CD4-positive, alpha-beta memory T cell (primary cell): ENCODE results near the gene CAMKK1. TPM values are rescaled to one million over a fixed set of nuclear protein-coding genes. Genes with fewer than 3 reads are reported as not detected.
"Not testable (repeated sequence)": the region's sequence is repeated elsewhere in the genome, so short reads cannot be mapped to it uniquely, and the experiment has no call there.

Source experiments
- CTCF ChIA-PET: fragments of 350-600 bp; sonication (Branson Sonifier 250); formaldehyde crosslinking; loops from one replicate; lab custom pipeline; 2021; ENCODE audit warnings: inconsistent platforms; ENCODE audit not compliant: partially characterized antibody; lab: Charles Lee
- POLR2A ChIA-PET: fragments of 350-600 bp; sonication (Branson Sonifier 250); formaldehyde crosslinking; loops from one replicate; lab custom pipeline; 2021; ENCODE audit not compliant: partially characterized antibody; lab: Charles Lee
- DNase-seq, 5 donors: peaks; one replicate each; pipeline versions ENCODE4 v3.0.0 to v3.0.0-alpha.2; 2020 to 2022; ENCODE audit warnings: mixed read lengths in 1 of 5
- H3K27ac ChIP-seq: one replicate; pipeline ENCODE4 v1.7.0; 2013; ENCODE audit warnings: low read depth, low read length
- H3K27me3 ChIP-seq: 2 replicates; pipeline ENCODE4 v1.7.0; 2013; ENCODE audit warnings: mild to moderate bottlenecking, low read length, moderate library complexity; ENCODE audit not compliant: insufficient read depth
- H3K36me3 ChIP-seq: 2 replicates; pipeline ENCODE4 v1.7.0; 2013; ENCODE audit warnings: mild to moderate bottlenecking, low read length, moderate library complexity; ENCODE audit not compliant: insufficient read depth
- H3K4me1 ChIP-seq: 2 replicates; pipeline ENCODE4 v1.7.0; 2013; ENCODE audit warnings: mild to moderate bottlenecking, low read length, moderate library complexity; ENCODE audit not compliant: insufficient read depth
- H3K4me3 ChIP-seq, 2 donors: one replicate each; pipeline ENCODE4 v1.7.0; 2013; ENCODE audit warnings: low read length in 2 of 2, mild to moderate bottlenecking in 1 of 2
- H3K9me3 ChIP-seq, 2 donors: one replicate each; pipeline ENCODE4 v1.7.0; 2013; ENCODE audit warnings: low read length in 2 of 2, control low read depth in 1 of 2; ENCODE audit not compliant: control insufficient read depth in 1 of 2
- H3K27ac Mint-ChIP-seq, 7 donors: one replicate each; pipeline ENCODE4 v1.8.0; 2020 to 2021; ENCODE audit warnings: mixed read lengths in 7 of 7, mild to moderate bottlenecking in 6 of 7, inconsistent platforms in 3 of 7, moderate library complexity in 3 of 7
- H3K27me3 Mint-ChIP-seq, 2 donors: one replicate each; pipeline ENCODE4 v1.8.0; 2020 to 2021; ENCODE audit warnings: mixed read lengths in 2 of 2
- H3K36me3 Mint-ChIP-seq, 2 donors: one replicate each; pipeline ENCODE4 v1.8.0; 2020 to 2021; ENCODE audit warnings: mixed read lengths in 2 of 2, inconsistent platforms in 1 of 2, mild to moderate bottlenecking in 1 of 2
- H3K4me1 Mint-ChIP-seq, 4 donors: one replicate each; pipeline ENCODE4 v1.8.0; 2020 to 2021; ENCODE audit warnings: mixed read lengths in 4 of 4, mild to moderate bottlenecking in 1 of 4
- H3K4me3 Mint-ChIP-seq, 8 donors: one replicate each; pipeline ENCODE4 v1.8.0; 2020 to 2021; ENCODE audit warnings: mixed read lengths in 8 of 8, mild to moderate bottlenecking in 7 of 8, moderate library complexity in 6 of 8, inconsistent platforms in 3 of 8
- H3K9me3 Mint-ChIP-seq, 8 donors: one replicate each; pipeline ENCODE4 v1.8.0; 2020 to 2021; ENCODE audit warnings: mixed read lengths in 8 of 8, mild to moderate bottlenecking in 5 of 8, inconsistent platforms in 3 of 8, moderate library complexity in 1 of 8
- intact Hi-C: fragments of 100-400 bp; cut with micrococcal nuclease; formaldehyde crosslinking; loops from one replicate; pipeline ENCODE4 v1.15.1; 2023
- polyA plus RNA-seq, 2 donors: library from polyadenylated mRNA; unstranded; fragments of 300-500 nt; fragmentation: Illumina TruSeq; gene quantifications; one replicate each; pipeline ENCODE4 v1.2.3, GENCODE V29; 2021
- total RNA-seq, 2 experiments: library from RNA; stranded (reverse); gene quantifications; one replicate each; pipeline ENCODE4 v1.2.3, GENCODE V29; 2021

The CAMKK1 gene
- total and polyA plus RNA-seq, 4 experiments from 2014 or later: 0.18 to 3.5 (median 3.0) TPM

- no peak overlapping the region for H3K4me3 Mint-ChIP-seq
- DNase-seq: no peak
- CTCF ChIA-PET: interaction anchor here (0.9 kb wide), 1 partner anchor 79 kb away, joined by 3 read pairs; no protein-coding TSS in a partner anchor
- POLR2A ChIA-PET: no interaction called here
- peaks cover 0 to 2% of the 10 kb centered on the region in 2 donors for H3K36me3 Mint-ChIP-seq
- no peaks in the 10 kb centered on the region for H3K27me3 ChIP-seq
- H3K27ac Mint-ChIP-seq: no peak overlapping the region
- intact Hi-C loops: loop anchor here (5.0 kb wide), 1 partner anchor 52 kb away; no protein-coding TSS in a partner anchor
- H3K36me3 ChIP-seq: peaks cover 4% of the 10 kb centered on the region
- H3K4me3 ChIP-seq: no peak overlapping the region
- no peaks in the 10 kb centered on the region for H3K9me3 ChIP-seq
- no peaks in the 10 kb centered on the region for H3K27me3 Mint-ChIP-seq
- no peaks in the 10 kb centered on the region for H3K9me3 Mint-ChIP-seq
- no peak overlapping the region for H3K27ac ChIP-seq
- no peaks in the 10 kb centered on the region for H3K4me1 ChIP-seq
- no peaks in the 10 kb centered on the region for H3K4me1 Mint-ChIP-seq
Observed at GRCh38 chr17:3859940-3860339, 32.9 kb downstream of the CAMKK1 start.

- peak overlapping the region in 1 of 7 donors; percentile 7 for H3K27ac Mint-ChIP-seq
- DNase-seq: no peak
- no peaks in the 10 kb centered on the region for H3K4me1 ChIP-seq
- no peak overlapping the region for H3K4me3 ChIP-seq
- no peaks in the 10 kb centered on the region for H3K4me1 Mint-ChIP-seq
- ChIA-PET POLR2A (interaction anchor here (1.4 kb wide), 1 partner anchor 12 kb away, joined by 5 read pairs; the partner anchor contains the start of gene NCBP3), CTCF (interaction anchor here (0.6 to 1.5 kb wide), 5 partner anchors 11 to 120 kb away, joined by 3 to 5 read pairs (median 3); partner anchors contain the start of gene NCBP3)
- H3K9me3 ChIP-seq: no peaks in the 10 kb centered on the region
- intact Hi-C loops: no loop called here
- H3K9me3 Mint-ChIP-seq: no peaks in the 10 kb centered on the region
- H3K36me3 Mint-ChIP-seq: peaks cover 0 to 2% of the 10 kb centered on the region in 2 donors
- peaks cover 4% of the 10 kb centered on the region for H3K36me3 ChIP-seq
- H3K4me3 Mint-ChIP-seq: peak overlapping the region in 1 of 8 donors; percentile 17
- H3K27ac ChIP-seq: no peak overlapping the region
- no peaks in the 10 kb centered on the region for H3K27me3 ChIP-seq
- H3K27me3 Mint-ChIP-seq: peaks cover 0 to 2% of the 10 kb centered on the region in 2 donors
Observed at GRCh38 chr17:3857261-3858105, 35.4 kb downstream of the CAMKK1 start.

DNA sequence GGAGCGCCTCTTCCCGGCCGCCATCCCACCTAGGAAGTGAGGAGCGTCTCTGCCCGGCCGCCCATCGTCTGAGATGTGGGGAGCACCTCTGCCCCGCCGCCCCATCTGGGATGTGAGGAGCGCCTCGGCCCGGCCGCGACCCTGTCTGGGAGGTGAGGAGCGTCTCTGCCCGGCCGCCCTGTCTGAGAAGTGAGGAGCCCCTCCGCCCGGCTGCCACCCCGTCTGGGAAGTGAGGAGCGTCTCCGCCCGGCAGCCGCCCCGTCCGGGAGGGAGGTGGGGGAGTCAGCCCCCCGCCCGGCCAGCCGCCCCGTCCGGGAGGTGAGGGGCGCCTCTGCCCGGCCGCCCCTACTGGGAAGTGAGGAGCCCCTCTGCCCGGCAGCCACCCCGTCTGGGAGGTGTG, 38.6 kb downstream of the CAMKK1 start:
- not testable (repeated sequence) for H3K9me3 ChIP-seq

DNA sequence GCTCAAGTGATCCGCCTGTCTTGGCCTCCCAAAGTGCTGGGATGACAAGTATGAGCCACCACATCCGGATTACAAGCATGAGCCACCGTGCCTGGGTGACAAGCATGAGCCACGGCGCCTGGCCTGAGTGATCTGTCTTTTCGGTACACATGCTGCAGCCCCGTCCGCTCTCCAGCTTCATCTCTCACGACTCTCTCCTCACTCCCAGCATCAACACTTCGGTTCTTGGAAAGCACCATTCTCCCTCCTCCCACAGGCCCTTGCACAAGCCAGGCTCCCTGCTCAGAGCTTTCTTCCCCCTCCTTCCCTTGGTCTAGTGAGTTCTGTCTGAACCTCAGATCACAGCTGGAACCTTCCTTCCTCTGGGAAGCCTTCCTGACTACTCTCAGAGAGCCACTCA, 40.3 kb downstream of the CAMKK1 start:
- H3K27ac ChIP-seq: no peak overlapping the region
- H3K9me3 Mint-ChIP-seq: peaks cover 0 to 2% (median 0%) of the 10 kb centered on the region in 8 donors
- H3K9me3 ChIP-seq: no peaks in the 10 kb centered on the region
- H3K27me3 Mint-ChIP-seq: peaks cover 0 to 2% of the 10 kb centered on the region in 2 donors
- H3K4me1 Mint-ChIP-seq: no peaks in the 10 kb centered on the region
- ChIA-PET CTCF (interaction anchor here (0.7 kb wide), 1 partner anchor 10 kb away, joined by 3 read pairs; no protein-coding TSS in a partner anchor), POLR2A (no interaction called here)
- no peak overlapping the region for H3K4me3 ChIP-seq
- peak overlapping the region in 1 of 7 donors; percentile 30 for H3K27ac Mint-ChIP-seq
- H3K36me3 Mint-ChIP-seq: no peaks in the 10 kb centered on the region
- no peaks in the 10 kb centered on the region for H3K27me3 ChIP-seq
- DNase-seq: no peak
- no peak overlapping the region for H3K4me3 Mint-ChIP-seq
- H3K36me3 ChIP-seq: no peaks in the 10 kb centered on the region
- intact Hi-C loops: no loop called here
- H3K4me1 ChIP-seq: no peaks in the 10 kb centered on the region

More for the DNA sequence above, 38.6 kb downstream of the CAMKK1 start:
- H3K36me3 Mint-ChIP-seq, H3K4me1 ChIP-seq, H3K36me3 ChIP-seq, H3K4me3 ChIP-seq, H3K27me3 Mint-ChIP-seq, H3K4me3 Mint-ChIP-seq, H3K27me3 ChIP-seq, H3K4me1 Mint-ChIP-seq, POLR2A ChIA-PET, CTCF ChIA-PET, H3K27ac Mint-ChIP-seq, H3K27ac ChIP-seq, DNase-seq, H3K9me3 Mint-ChIP-seq, intact Hi-C loops: not testable (repeated sequence)

DNA sequence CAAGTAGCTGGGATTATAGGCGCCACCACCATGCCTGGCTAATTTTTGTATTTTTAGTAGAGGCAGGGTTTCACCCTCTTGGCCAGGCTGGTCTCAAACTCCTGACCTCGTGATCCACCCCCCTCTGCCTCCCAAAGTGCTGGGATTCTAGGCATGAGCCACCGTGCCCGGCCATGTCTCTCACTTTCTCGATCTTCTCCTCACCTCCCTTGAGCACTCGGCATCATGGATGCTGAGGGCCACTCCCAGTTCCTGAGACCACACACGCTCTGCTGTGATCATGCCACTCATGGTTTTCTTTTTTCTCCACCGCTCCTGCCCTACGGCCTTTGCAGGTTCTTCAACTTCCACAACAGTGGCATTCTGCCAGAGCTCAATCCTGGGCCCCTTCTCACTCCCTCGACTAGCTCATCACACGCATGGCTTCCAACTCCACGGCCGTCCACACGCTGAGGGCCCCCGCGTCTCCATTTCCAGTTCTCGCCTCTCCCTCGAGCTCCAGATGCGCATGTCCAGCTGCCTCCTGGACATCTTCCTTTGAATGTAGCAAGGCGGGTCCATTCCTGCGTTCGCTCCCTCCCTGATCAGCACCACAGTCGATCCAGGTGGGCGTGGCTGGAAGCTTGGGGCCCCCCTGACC, 41.3 kb downstream of the CAMKK1 start:
- H3K4me3 ChIP-seq: no peak overlapping the region
- H3K4me1 ChIP-seq: peaks cover 2% of the 10 kb centered on the region
- DNase-seq: no peak
- H3K27me3 Mint-ChIP-seq: peaks cover 0 to 2% of the 10 kb centered on the region in 2 donors
- H3K4me3 Mint-ChIP-seq: peak overlapping the region in 1 of 8 donors; percentile 51
- ChIA-PET POLR2A (no interaction called here), CTCF (interaction anchor here (0.7 kb wide), 1 partner anchor 9 kb away, joined by 3 read pairs; no protein-coding TSS in a partner anchor)
- no peak overlapping the region for H3K27ac ChIP-seq
- H3K4me1 Mint-ChIP-seq: peaks cover 0 to 3% (median under 1%) of the 10 kb centered on the region in 4 donors
- H3K9me3 Mint-ChIP-seq: peaks cover 0 to 2% (median 0%) of the 10 kb centered on the region in 8 donors
- H3K36me3 Mint-ChIP-seq: no peaks in the 10 kb centered on the region
- no peaks in the 10 kb centered on the region for H3K9me3 ChIP-seq
- no peak overlapping the region for H3K27ac Mint-ChIP-seq
- intact Hi-C loops: no loop called here
- no peaks in the 10 kb centered on the region for H3K27me3 ChIP-seq
- no peaks in the 10 kb centered on the region for H3K36me3 ChIP-seq

- CTCF ChIA-PET: interaction anchor here (0.7 to 9.0 kb wide), 4 partner anchors 14 to 111 kb away, joined by 3 to 127 read pairs (median 4); no protein-coding TSS in a partner anchor
- Histone ChIP-seq H3K27me3 (no peaks in the 10 kb centered on the region), H3K4me1 (peaks cover 27% of the 10 kb centered on the region), H3K27ac (no peak overlapping the region), H3K9me3 (no peaks in the 10 kb centered on the region), H3K36me3 (no peaks in the 10 kb centered on the region), H3K4me3 (no peak overlapping the region)
- intact Hi-C loops: loop anchor here (5.0 to 10.0 kb wide), 3 partner anchors 166 to 801 kb away; partner anchors contain the start of gene UBE2G1
- no peak overlapping the region for H3K4me3 Mint-ChIP-seq
- POLR2A ChIA-PET: no interaction called here
- H3K9me3 Mint-ChIP-seq: peaks cover 0 to 2% (median 0%) of the 10 kb centered on the region in 8 donors
- H3K36me3 Mint-ChIP-seq: peaks cover 3 to 14% of the 10 kb centered on the region in 2 donors
- H3K27me3 Mint-ChIP-seq: peaks cover 0 to 2% of the 10 kb centered on the region in 2 donors
- no peak for DNase-seq
- H3K27ac Mint-ChIP-seq: no peak overlapping the region
- peaks cover 11 to 28% (median 19%) of the 10 kb centered on the region in 4 donors for H3K4me1 Mint-ChIP-seq
Observed at GRCh38 chr17:3848229-3848835, 44.5 kb downstream of the CAMKK1 start.
